HFF-Myc (cell line): ENCODE data around the gene PAPOLG.

Experiments used
- DNase-seq: peaks from one replicate; pipeline ENCODE4 v3.0.0-alpha.2; 2011; ENCODE audit warnings: low read depth; ENCODE audit errors: extremely low read depth
- H3K4me3 ChIP-seq: replicated peaks from 2 replicates; pipeline ENCODE4 v1.5.1; 2011; ENCODE audit warnings: low read depth, mild to moderate bottlenecking, control low read depth, low read length
- CTCF ChIP-seq: IDR thresholded peaks from 2 replicates; pipeline ENCODE4 v1.5.1; 2012; ENCODE audit warnings: mild to moderate bottlenecking, low read depth, low read length, control low read depth; ENCODE audit errors: missing control alignments

Gene PAPOLG

GRCh38 chr2:60756097-60757087 is at the start of gene PAPOLG:
TSS of gene PAPOLG (plus strand) at chr2:60756268. CDS start at chr2:60756479, 211 bp downstream.
- TF ChIP-seq CTCF, result no peak
- peak within 1 kb of the TSS; percentile 71 for H3K4me3 ChIP-seq
- DNase-seq, result peak; percentile 67

- DNase-seq, result peak; percentile 10
- TF ChIP-seq CTCF, result peak; percentile 60
- H3K4me3 ChIP-seq, result no peak overlapping the region
Observed at GRCh38 chr2:60707750-60708371, 48.2 kb upstream of the PAPOLG start.

GRCh38 chr2:60708630-60709320 is 47.3 kb upstream of the PAPOLG start:
- H3K4me3 ChIP-seq, result no peak overlapping the region
- DNase-seq, result no peak
- no peak for TF ChIP-seq CTCF

GRCh38 chr2:60710707-60711106 is 45.4 kb upstream of the PAPOLG start:
- no peak for TF ChIP-seq CTCF
- DNase-seq, result peak; percentile 1
- no peak overlapping the region for H3K4me3 ChIP-seq

- DNase-seq, result no peak
- no peak for TF ChIP-seq CTCF
- H3K4me3 ChIP-seq, result no peak overlapping the region
Observed at GRCh38 chr2:60715561-60715960, 40.5 kb upstream of the PAPOLG start.

GRCh38 chr2:60717691-60718090 is 38.4 kb upstream of the PAPOLG start:
- no peak for TF ChIP-seq CTCF
- H3K4me3 ChIP-seq, result no peak overlapping the region
- no peak for DNase-seq
